DND-41 (cell line): ENCODE results near the gene RASL11A.

Experiments
- CTCF ChIP-seq: IDR thresholded peaks from 2 replicates; pipeline ENCODE4 v1.5.1; 2012; ENCODE audit warnings: borderline replicate concordance, low read length, moderate library complexity, mild to moderate bottlenecking; ENCODE audit not compliant: poor library complexity, severe bottlenecking; ENCODE audit errors: extremely low read depth
- EZH2 ChIP-seq: IDR thresholded peaks from 3 replicates; pipeline ENCODE4 v1.6.1; 2012; ENCODE audit warnings: borderline replicate concordance, low read depth, mild to moderate bottlenecking, moderate library complexity, low read length, inconsistent platforms; ENCODE audit not compliant: severe bottlenecking

- TF ChIP-seq EZH2: no peak
- no peak for TF ChIP-seq CTCF
Observed at GRCh38 chr13:27295660-27296059, 25.0 kb downstream of the RASL11A start.
